Transverse colon (tissue), 4 donors: Measurements from ENCODE around the gene TACC2. TPM values are rescaled to one million over a fixed set of nuclear protein-coding genes. Genes with fewer than 3 reads are reported as not detected.

ENCODE experiments used
- DNase-seq: peaks from one replicate; pipeline ENCODE4 v3.0.0-alpha.2; 2019
- H3K27ac ChIP-seq, 4 donors: fragments of 200-600 bp; sonication (generic); 2 replicates each; pipeline ENCODE4 v1.5.1; 2016 to 2018; ENCODE audit warnings: inconsistent platforms in 4 of 4
- H3K27me3 ChIP-seq: fragments of 200-600 bp; sonication (generic); 2 replicates; pipeline ENCODE4 v1.5.1; 2017; ENCODE audit warnings: inconsistent platforms
- H3K36me3 ChIP-seq, 4 donors: fragments of 200-600 bp; sonication (generic); 2 replicates each; pipeline ENCODE4 v1.5.1; 2017 to 2019; ENCODE audit warnings: inconsistent platforms in 4 of 4
- H3K4me1 ChIP-seq, 4 donors: fragments of 200-600 bp; sonication (generic); 2 replicates each; pipeline ENCODE4 v1.5.1; 2017 to 2020; ENCODE audit warnings: inconsistent platforms in 4 of 4
- H3K4me3 ChIP-seq, 4 donors: fragments of 200-600 bp; sonication (generic); 1 replicate in 1 of 4; 2 replicates in 3 of 4; pipeline versions ENCODE4 v1.5.1 to v1.6.1; 2017 to 2019; ENCODE audit warnings: inconsistent platforms in 4 of 4
- H3K9me3 ChIP-seq, 2 donors: fragments of 200-600 bp; sonication (generic); 2 replicates each; pipeline ENCODE4 v1.5.1; 2017 to 2019; ENCODE audit warnings: inconsistent platforms in 2 of 2
- EP300 ChIP-seq: sonication (generic); formaldehyde crosslinking; IDR thresholded peaks from one replicate; pipeline ENCODE4 v1.6.1; 2017; ENCODE audit warnings: antibody characterized with exemption, low read depth
- POLR2A ChIP-seq: fragments of 450-650 bp; IDR thresholded peaks from one replicate; pipeline ENCODE4 v1.6.1; 2016; ENCODE audit warnings: antibody characterized with exemption, mild to moderate bottlenecking, moderate library complexity
- POLR2AphosphoS5 ChIP-seq, 3 donors: sonication (generic); formaldehyde crosslinking; IDR thresholded peaks; one replicate each; pipeline ENCODE4 v1.6.1; 2016; ENCODE audit warnings: antibody characterized with exemption in 3 of 3
- WGBS, 2 donors: methylation state at CpG; one replicate each; pipeline ENCODE4 v1.1.5; 2018; ENCODE audit warnings: low coverage in 1 of 2; 5-methylcytosine and 5-hydroxymethylcytosine counted together
- in situ Hi-C, 4 donors: fragments of 200-750 bp; cut with MboI; loops; one replicate each; pipeline versions ENCODE4 v1.15.0 to v1.15.1; 2017; ENCODE audit warnings: low sequenced_read_pairs in 3 of 4, low pct_ligation_motif_present in 1 of 4, low pct_unique_long_range_greater_than_20kb in 1 of 4
- intact Hi-C: fragments of 100-400 bp; cut with DNase I; formaldehyde crosslinking; loops from one replicate; pipeline ENCODE4 v1.15.1; 2023; ENCODE audit warnings: low total_unique reads
- total RNA-seq, 4 donors: library from RNA; depleted of rRNA; stranded (reverse); fragments of >200 nt; gene quantifications; one replicate each; pipeline ENCODE4 v1.1.0, GENCODE V29; 2016
- TF ChIP-seq, protein P1 (sequence below), 5 experiments: fragments of 200-600 bp in 3 of 5; fragments of 450-650 bp in 2 of 5; sonication (generic) in 3 of 5; IDR thresholded peaks; 1 replicate in 2 of 5; 2 replicates in 3 of 5; pipeline ENCODE4 v1.5.1; 2016 to 2017; ENCODE audit warnings: antibody characterized with exemption in 5 of 5, inconsistent platforms in 3 of 5, mild to moderate bottlenecking in 2 of 5, moderate library complexity in 1 of 5

Gene TACC2
- total RNA-seq, 4 donors from 2014 or later = 65.9 to 178 (median 101) TPM

- in situ Hi-C loops = no loop called here
- H3K27ac ChIP-seq = no peak overlapping the region
- H3K27me3 ChIP-seq = peaks cover 7% of the 10 kb centered on the region
- no peaks in the 10 kb centered on the region for H3K9me3 ChIP-seq
- H3K36me3 ChIP-seq = no peaks in the 10 kb centered on the region
- TF ChIP-seq POLR2AphosphoS5 (IDR thresholded peaks at IDR 0.05) = no peak
- TF ChIP-seq, protein P1, sequence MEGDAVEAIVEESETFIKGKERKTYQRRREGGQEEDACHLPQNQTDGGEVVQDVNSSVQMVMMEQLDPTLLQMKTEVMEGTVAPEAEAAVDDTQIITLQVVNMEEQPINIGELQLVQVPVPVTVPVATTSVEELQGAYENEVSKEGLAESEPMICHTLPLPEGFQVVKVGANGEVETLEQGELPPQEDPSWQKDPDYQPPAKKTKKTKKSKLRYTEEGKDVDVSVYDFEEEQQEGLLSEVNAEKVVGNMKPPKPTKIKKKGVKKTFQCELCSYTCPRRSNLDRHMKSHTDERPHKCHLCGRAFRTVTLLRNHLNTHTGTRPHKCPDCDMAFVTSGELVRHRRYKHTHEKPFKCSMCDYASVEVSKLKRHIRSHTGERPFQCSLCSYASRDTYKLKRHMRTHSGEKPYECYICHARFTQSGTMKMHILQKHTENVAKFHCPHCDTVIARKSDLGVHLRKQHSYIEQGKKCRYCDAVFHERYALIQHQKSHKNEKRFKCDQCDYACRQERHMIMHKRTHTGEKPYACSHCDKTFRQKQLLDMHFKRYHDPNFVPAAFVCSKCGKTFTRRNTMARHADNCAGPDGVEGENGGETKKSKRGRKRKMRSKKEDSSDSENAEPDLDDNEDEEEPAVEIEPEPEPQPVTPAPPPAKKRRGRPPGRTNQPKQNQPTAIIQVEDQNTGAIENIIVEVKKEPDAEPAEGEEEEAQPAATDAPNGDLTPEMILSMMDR (IDR thresholded peaks at IDR 0.05) = no peak
- no peak for TF ChIP-seq EP300
- no peak for TF ChIP-seq POLR2A
- no peak overlapping the region for H3K4me3 ChIP-seq
- DNase-seq = no peak
- intact Hi-C loops = no loop called here
- 69 to 70% methylated on average over 6 to 13 of the region's 13 CpGs for WGBS, 2 donors
- H3K4me1 ChIP-seq = peaks cover 0 to 26% (median 18%) of the 10 kb centered on the region in 4 donors
These were observed 176.7 kb downstream of the TACC2 start for GRCh38 chr10:122165484-122166276.

- in situ Hi-C loops = no loop called here
- no peak overlapping the region for H3K27ac ChIP-seq
- TF ChIP-seq EP300 = no peak
- TF ChIP-seq POLR2AphosphoS5 (IDR thresholded peaks at IDR 0.05) = no peak
- no peak for TF ChIP-seq POLR2A
- TF ChIP-seq, protein P1 (IDR thresholded peaks at IDR 0.05) = no peak
- no peak overlapping the region for H3K4me3 ChIP-seq
- no peaks in the 10 kb centered on the region for H3K36me3 ChIP-seq
- H3K4me1 ChIP-seq = peaks cover 0 to 29% (median 17%) of the 10 kb centered on the region in 4 donors
- H3K27me3 ChIP-seq = peaks cover 7% of the 10 kb centered on the region
- WGBS, 2 donors = 87 to 100% methylated on average over 1 to 5 of the region's 5 CpGs
- no peak for DNase-seq
- H3K9me3 ChIP-seq = no peaks in the 10 kb centered on the region
- intact Hi-C loops = no loop called here
These were observed 179.1 kb downstream of the TACC2 start for GRCh38 chr10:122168101-122168500.

- WGBS, 2 donors = 70% methylated on average over 3 of the region's 3 CpGs; no CpG with 5 or more reads in 1 of the 2 donors
- intact Hi-C loops = no loop called here
- no peak for DNase-seq
These were observed 179.8 kb downstream of the TACC2 start for GRCh38 chr10:122168598-122169394.

More at GRCh38 chr10:122168598-122169394, 179.8 kb downstream of the TACC2 start:
- H3K9me3 ChIP-seq = no peaks in the 10 kb centered on the region
- H3K36me3 ChIP-seq = no peaks in the 10 kb centered on the region
- in situ Hi-C loops = no loop called here
- peaks cover 0 to 27% (median 15%) of the 10 kb centered on the region in 4 donors for H3K4me1 ChIP-seq
- TF ChIP-seq EP300 = no peak
- TF ChIP-seq POLR2AphosphoS5 (IDR thresholded peaks at IDR 0.05) = no peak
- TF ChIP-seq, protein P1 (IDR thresholded peaks at IDR 0.05) = no peak
- TF ChIP-seq POLR2A = no peak
- H3K27me3 ChIP-seq = peaks cover 2% of the 10 kb centered on the region
- H3K4me3 ChIP-seq = no peak overlapping the region
- no peak overlapping the region for H3K27ac ChIP-seq
